ENCODE measurements around the gene LAG3.

The LAG3 gene

GRCh38 chr12:6790496-6791150 is 18.3 kb downstream of the LAG3 start:
- DNase-seq (ENCODE audit: low read depth, low spot score): no peak

- DNase-seq (ENCODE audit: low read depth, low spot score): no peak
Observed at GRCh38 chr12:6791931-6792520, 19.7 kb downstream of the LAG3 start.

GRCh38 chr12:6792522-6793201 is 20.3 kb downstream of the LAG3 start:
- DNase-seq (ENCODE audit: low read depth, low spot score): no peak

- no peak for DNase-seq (ENCODE audit: low read depth, low spot score)
Observed at GRCh38 chr12:6795088-6795487, 22.8 kb downstream of the LAG3 start.

GRCh38 chr12:6796576-6796975 is 24.3 kb downstream of the LAG3 start:
- DNase-seq (ENCODE audit: low read depth, low spot score): no peak

- DNase-seq (ENCODE audit: low read depth, low spot score): no peak
Observed at GRCh38 chr12:6799147-6799546, 26.8 kb downstream of the LAG3 start.

- no peak for DNase-seq (ENCODE audit: low read depth, low spot score)
Observed at GRCh38 chr12:6807170-6807569, 34.9 kb downstream of the LAG3 start.

- no peak for DNase-seq (ENCODE audit: low read depth, low spot score)
Observed at GRCh38 chr12:6809056-6809455, 36.7 kb downstream of the LAG3 start.

- no peak for DNase-seq (ENCODE audit: low read depth, low spot score)
Observed at GRCh38 chr12:6810758-6811157, 38.4 kb downstream of the LAG3 start.

GRCh38 chr12:6813363-6813762 is 41.0 kb downstream of the LAG3 start:
- no peak for DNase-seq (ENCODE audit: low read depth, low spot score)

- DNase-seq (ENCODE audit: low read depth, low spot score): no peak
Observed at GRCh38 chr12:6816598-6816997, 44.3 kb downstream of the LAG3 start.

GRCh38 chr12:6817098-6817497 is 44.8 kb downstream of the LAG3 start:
- DNase-seq (ENCODE audit: low read depth, low spot score): no peak

GRCh38 chr12:6817662-6818157 is 45.4 kb downstream of the LAG3 start:
- no peak for DNase-seq (ENCODE audit: low read depth, low spot score)

GRCh38 chr12:6818222-6818621 is 45.9 kb downstream of the LAG3 start:
- no peak for DNase-seq (ENCODE audit: low read depth, low spot score)

GRCh38 chr12:6818645-6819044 is 46.3 kb downstream of the LAG3 start:
- DNase-seq (ENCODE audit: low read depth, low spot score): no peak

- no peak for DNase-seq (ENCODE audit: low read depth, low spot score)
Observed at GRCh38 chr12:6819106-6820030, 47.0 kb downstream of the LAG3 start.

GRCh38 chr12:6820166-6820565 is 47.8 kb downstream of the LAG3 start:
- no peak for DNase-seq (ENCODE audit: low read depth, low spot score)

- DNase-seq (ENCODE audit: low read depth, low spot score): no peak
Observed at GRCh38 chr12:6821591-6822425, 49.5 kb downstream of the LAG3 start, which contains the start of gene GPR162. TSS of gene GPR162 (plus strand) at chr12:6821821. CDS start at chr12:6823899, 2,078 bp downstream.

GRCh38 chr12:6822426-6823135 is 50.3 kb downstream of the LAG3 start:
- DNase-seq (ENCODE audit: low read depth, low spot score): no peak

Measured in activated CD4-positive, CD25-positive, alpha-beta regulatory T cell treated with anti-CD3 and anti-CD28 coated beads, Interleukin-2, amount 50 U/mL, for 16 hours (primary cell).